Stimulated activated CD8-positive, alpha-beta memory T cell treated with anti-CD3 and anti-CD28 coated beads, Interleukin-15, amount 100 ng/mL, for 24 hours (primary cell): ENCODE measurements around the gene ANAPC16.
A peak's percentile ranks its signal among the peaks of the same experiment; 100 is the strongest.
"Not testable (repeated sequence)": the region's sequence is repeated elsewhere in the genome, so short reads cannot be mapped to it uniquely, and the experiment has no call there.

Experiments
- DNase-seq: peaks from one replicate; pipeline ENCODE4 v3.0.0-alpha.2; 2020; ENCODE audit warnings: low read depth

The ANAPC16 gene

GRCh38 chr10:72215611-72216549 is at the start of gene ANAPC16, which contains the start of gene ASCC1:
TSS of gene ANAPC16 (plus strand) at chr10:72216012. CDS start at chr10:72223915, 7,903 bp downstream.
TSS of gene ASCC1 (minus strand) at chr10:72216276. CDS start at chr10:72213298, 2,978 bp downstream.
- peak; percentile 91 for DNase-seq

DNA sequence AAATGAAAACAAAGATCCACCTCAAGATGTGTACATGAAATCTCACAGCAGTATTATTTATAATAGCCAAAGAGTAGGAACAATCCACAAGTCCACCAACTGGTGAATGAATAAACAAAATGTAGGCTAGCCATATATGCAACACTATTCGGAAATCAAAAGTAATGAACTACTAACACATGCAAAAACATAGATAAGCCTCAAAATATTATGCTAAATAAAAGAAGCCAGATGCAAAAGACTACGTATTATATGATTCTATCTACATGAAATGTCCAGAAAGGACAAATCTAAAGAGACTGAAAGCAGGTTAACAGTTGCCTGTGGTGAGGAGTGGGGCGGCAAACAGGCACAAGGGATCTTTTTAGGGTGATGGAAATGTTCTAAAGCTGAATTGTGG is 48.7 kb upstream of the ANAPC16 start:
- DNase-seq, result no peak

DNA sequence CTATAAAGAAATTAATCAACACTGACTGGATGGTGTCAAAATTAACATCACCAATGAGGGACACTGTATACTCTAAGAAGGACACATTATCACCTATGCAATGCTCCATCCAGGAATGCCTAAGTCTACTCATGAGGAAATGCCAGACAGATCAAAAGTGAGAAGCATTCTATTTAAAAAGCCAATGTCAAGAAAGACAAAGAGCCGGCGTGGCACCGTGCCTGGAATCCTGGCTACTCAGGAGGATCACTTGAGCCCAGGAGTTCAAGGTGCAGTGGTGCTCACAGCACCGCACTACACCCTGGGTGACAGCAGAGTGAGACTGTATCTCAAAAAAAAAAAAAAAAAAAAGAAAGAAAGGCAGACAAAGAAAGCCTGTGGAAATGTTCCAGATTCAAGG is 45.5 kb upstream of the ANAPC16 start:
- DNase-seq, result no peak

DNA sequence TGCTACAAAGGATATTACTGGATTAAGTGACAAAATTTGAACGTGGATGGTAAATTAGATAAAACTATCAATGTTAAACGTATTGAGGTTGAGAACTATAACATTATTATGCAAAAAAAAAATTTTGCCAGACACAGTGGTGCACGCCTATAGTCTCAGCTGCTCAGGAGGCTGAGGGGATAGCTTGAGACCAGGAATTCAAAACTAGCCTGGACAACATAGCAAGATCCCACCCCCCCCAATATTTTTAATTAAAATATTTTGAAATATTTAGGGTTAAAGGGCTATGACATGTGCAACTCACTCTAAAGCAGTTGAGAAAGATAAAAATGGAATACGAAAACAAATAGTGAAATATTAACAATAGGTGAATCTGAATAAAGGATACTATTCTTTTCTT is 45.1 kb upstream of the ANAPC16 start:
- DNase-seq, result no peak

- no peak for DNase-seq
Observed at GRCh38 chr10:72171175-72171630, 44.6 kb upstream of the ANAPC16 start.

GRCh38 chr10:72173262-72173618 is 42.6 kb upstream of the ANAPC16 start:
- DNase-seq, result no peak

DNA sequence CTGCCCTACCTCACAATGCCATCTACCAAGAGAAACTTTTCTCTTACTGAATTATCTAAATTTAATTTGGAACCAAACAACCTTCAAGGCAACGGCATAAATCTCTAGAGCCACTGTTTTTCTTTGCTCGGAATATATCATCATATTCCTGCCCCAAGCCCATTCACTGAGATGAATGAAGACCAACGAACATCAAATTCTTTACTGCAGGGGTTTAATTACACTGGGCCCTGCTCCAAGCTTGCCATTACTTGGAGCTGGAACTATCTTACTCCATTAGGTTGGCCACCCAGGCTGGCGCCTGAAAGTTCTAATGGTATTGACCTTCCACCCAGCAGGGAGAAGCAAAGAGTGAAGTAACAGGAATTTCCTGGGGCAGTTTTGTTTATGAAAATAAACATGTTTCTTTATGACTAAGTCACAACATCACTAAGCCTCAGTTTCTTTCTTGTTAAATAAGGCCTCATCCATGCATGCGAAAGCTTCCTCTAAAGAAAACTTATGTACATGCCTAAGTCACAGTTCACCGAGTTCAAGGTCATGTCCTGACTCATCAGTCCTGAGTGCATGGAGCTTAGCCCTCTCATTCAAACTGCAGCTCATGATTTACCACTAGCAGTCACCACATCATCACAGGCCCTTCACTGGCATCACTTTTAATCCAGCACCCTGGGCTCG is 42.1 kb upstream of the ANAPC16 start:
- DNase-seq, result no peak

- no peak for DNase-seq
Observed at GRCh38 chr10:72174297-72174662, 41.5 kb upstream of the ANAPC16 start.

DNA sequence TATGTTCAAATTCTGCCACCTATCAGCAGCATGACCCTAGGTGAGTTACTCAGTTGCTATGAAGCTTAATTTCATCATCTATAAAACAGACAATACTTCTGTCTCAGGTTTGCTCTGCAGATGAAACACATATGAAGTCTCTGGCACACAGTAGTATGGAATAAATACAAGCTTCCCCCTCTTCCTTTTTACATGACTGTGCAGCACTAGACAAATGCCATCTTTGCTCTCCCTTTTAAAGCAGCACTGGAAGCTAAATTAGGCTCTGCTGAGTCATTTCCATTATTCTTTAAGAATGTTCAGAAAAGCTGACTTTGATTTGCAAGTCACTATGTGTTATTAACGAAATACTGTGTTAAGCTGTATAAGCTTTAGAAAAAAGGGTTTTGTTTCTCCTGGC is 40.7 kb upstream of the ANAPC16 start:
- no peak for DNase-seq

- DNase-seq, result no peak
Observed at GRCh38 chr10:72176701-72177100, 39.1 kb upstream of the ANAPC16 start.

DNA sequence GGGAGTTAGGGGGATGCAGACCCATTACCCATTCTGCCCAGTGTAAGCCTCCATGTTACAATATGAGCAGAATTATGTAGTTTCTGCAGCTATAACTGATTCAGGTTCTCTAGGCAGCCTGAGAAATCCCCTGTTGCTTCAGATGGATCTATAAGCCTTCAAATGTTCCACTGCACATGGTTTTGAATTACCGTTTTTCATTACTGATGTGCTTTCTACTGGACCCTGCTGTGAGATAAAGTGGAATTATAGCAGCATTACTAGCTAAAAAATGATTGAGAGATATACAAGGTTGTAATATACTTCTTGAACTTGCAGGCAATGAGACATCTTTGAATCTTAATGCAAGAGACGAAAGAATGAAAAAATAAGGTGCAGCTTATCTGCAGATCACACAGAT is 38.4 kb upstream of the ANAPC16 start:
- DNase-seq, result no peak

DNA sequence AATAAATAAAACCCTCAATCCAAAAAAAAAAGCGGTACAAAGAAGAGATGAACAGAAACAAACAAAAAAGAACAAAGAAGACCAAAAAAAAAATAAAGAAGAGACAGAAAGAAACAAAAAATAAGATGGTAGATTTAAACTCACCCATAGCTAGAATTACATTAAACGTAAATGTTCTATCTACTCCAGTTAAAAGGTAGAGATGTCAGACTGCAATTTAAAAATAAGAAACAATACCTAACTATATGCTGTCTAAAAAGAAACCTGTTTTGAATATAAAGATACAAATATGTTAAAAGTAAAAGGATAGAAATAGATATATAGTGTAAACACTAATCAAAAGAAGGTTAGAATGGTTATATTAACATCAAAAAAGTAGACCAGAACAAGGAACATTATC is 31.7 kb upstream of the ANAPC16 start:
- no peak for DNase-seq

DNA sequence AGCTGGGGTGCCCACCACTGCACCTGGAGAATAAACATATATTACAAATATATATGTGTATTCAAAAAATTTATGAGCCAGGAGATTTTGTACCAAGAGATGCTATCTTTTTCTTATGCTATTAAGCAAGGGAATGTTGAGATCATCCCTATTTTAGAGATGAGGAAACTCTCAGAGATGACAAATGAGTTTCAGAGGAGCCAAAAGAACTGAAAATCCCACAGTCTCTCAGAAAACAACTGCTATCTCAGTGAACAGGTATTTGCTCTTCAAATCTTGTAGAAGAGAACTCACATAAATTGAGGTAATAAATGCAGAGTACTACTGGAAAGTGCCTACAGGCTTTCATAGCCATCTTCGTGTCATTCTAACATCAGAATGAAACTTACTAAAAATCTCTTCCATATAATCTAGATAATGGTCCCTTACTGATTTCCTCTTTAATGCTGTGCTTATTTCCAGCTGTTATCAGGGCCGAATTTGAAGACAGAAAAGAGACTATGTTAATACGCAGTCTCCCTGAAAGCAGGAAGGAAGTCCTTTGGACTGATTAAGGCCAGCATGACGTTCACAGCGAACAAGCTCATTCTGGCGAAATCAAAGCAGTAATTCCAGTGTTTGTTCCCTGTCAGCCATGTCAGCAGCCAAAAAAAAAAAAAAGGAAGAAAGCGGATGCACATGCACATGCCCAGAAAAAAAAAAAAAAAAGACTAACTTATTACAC is 29.4 kb upstream of the ANAPC16 start:
- DNase-seq, result no peak

GRCh38 chr10:72186982-72187330 is 28.9 kb upstream of the ANAPC16 start:
- DNase-seq, result no peak

- DNase-seq, result no peak
Observed at GRCh38 chr10:72194949-72195348, 20.9 kb upstream of the ANAPC16 start.

DNA sequence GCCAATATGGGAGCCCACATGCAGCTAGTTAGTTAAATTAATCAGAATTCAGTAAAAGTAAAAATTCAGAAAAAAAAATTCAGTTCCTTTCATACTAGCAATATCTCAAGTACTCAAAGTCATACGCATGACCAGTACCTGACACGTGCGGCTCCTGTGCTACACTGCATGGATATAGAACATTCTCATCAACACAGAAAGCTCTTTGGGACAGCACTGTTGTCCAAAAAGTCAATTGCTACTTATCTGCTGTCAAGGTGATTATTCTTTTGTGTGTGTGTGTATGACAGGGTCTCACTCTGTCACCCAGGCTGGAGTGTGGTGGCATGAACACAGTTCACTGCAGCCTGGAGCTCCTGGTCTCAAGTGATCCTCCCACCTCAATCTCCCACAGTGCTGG is 14.9 kb upstream of the ANAPC16 start:
- DNase-seq, result no peak

- DNase-seq, result no peak
Observed at GRCh38 chr10:72201293-72201692, 14.5 kb upstream of the ANAPC16 start.

DNA sequence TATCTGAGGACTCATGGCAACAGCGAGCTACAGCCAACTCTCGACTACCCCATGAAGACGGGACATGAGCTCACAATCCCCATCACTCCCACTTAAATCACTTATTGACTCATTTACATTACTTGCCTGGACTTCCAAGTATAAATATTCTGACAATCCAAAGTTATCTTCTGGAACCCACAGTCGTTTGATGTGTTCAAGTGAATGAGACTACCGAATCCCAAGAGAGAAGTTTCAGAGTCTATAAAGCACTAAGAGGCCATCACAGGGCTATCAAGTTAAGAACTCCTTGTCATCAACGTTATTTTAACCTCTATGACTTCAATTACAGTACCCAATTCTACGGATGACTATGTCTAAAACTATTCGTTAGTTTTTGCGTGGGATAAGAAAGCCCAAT is 11.5 kb upstream of the ANAPC16 start:
- no peak for DNase-seq

GRCh38 chr10:72204724-72205123 is 11.1 kb upstream of the ANAPC16 start:
- DNase-seq, result no peak

DNA sequence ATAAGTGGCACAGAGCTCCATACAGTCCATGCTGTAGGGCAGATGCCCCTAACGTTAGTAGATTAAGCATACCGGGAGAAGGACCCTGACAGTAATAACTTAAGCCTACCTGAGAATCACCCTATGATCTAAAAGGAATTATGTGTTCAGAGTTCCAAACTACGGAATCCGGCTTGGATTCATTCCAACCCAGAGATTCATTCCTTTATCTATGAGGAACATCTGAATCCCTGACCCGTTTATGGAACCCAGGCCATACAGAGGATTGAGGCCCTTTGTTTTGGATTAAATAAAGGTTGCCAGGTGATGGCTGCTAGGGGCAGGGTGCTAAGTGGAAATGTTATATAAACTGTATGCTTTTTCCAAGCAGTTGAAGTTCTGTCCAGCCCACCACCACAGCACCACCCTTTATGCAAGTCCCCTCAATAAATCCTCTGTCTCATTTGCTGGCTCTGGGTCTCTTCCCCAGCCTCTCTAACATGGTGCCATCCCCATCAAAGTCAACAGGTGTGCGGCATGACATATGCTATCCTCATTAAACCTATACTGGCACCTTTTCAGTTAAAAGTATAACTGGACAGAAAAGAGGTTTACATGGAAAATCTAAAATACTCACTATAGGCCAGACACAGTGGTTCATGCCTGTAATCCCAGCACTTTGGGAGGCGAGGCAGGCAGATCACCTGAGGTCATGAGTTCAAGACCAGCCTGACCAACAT is 9.1 kb upstream of the ANAPC16 start:
- DNase-seq, result no peak

- DNase-seq, result not testable (repeated sequence)
Observed at GRCh38 chr10:72208526-72208925, 7.3 kb upstream of the ANAPC16 start.

DNA sequence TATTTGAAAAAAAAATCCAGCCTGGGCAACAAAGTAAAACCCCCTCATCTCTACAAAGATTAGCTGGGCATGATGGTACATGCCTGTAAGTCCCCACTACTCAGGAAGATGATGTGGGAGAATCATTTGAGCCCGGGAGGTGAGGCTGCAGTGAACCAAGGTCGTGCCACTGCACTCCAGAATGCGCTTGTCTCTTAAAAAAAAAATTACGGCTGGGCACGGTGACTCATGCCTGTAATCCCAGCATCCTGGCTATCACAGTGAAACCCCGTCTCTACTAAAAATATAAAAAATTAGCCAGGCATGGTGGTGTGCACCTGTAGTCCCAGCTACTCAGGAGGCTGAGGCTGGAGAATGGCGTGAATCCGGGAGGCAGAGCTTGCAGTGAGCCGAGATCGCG is 4.4 kb upstream of the ANAPC16 start:
- DNase-seq, result not testable (repeated sequence)
